NCI-H1930 (cell line): ENCODE data around the gene AXIN2.
A peak's percentile ranks its signal among the peaks of the same experiment; 100 is the strongest.

Experiments used
- DNase-seq, 2 experiments: peaks; one replicate each; lab custom pipeline; 2025; lab: John Stamatoyannopoulos, UW

The AXIN2 gene

DNA sequence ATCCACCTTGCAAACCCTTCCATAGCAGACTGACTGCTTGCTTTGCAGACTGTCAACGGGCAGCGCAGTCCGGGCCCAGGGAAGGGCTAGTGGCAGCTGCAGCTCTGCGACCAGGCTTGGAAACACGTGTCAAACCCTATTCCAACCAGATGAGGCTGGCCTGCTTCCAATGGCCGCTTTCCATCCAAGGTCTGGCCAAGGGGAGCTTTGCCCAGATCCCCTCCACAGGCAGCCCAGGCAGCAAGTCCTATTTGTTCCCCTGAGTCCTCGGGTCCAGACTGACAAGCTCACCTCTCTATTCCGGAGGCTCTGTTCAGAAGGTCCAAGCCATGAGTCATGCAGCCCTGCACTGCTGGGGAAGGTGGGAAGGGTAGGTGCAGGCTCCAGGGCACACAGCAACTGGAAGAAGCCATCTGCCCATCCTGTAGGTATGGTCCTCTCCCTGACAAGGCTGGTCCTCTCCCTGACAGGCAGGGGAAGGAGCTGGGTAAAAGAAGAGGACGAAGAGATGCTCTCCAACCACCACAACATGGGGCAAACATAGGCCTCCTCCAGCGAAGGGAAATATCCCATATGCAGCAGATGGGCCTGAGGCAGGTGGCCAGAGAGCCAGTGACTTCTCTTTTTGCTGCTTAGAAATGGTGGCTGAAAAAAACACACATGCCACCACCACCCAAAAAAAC, 22.6 kb upstream of the AXIN2 start:
- DNase-seq = no peak

DNA sequence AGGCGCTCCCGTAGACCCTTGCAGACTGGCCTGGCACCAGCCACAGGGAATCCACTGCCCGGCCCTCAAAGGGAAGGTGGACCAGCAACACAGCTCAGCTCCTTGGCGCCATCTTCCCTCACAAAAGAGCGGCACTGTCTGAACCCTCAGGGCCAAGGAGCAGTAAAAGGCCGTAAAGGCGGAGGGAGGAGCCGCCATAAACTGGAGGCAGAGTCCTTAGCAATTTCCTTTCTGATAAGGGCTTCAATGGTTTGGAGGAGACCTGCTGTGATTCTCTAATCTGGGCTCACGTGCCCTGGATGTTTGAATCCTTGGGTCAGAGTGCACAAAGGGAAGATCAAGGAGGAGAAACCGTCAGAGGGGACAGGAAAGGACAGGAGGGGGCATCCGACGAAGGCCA, 15.5 kb upstream of the AXIN2 start:
- no peak for DNase-seq

DNA sequence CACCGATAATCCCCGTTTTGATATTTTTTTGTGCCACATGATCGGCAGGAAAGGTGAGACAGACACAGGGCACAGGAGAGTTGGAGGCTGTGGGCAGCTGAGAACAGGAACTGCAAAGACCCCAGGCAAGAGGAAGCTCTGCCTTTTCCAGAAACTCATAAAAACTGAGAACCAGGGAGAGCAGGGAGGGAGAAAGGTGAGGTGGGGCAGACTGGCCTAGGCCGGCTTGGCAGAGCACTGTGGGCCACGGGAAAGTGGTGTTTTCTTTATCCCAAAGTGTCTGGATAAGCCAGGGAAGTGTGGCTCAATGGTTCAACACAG, 11.8 kb upstream of the AXIN2 start:
- no peak for DNase-seq

GRCh38 chr17:65572581-65573281, 11.3 kb upstream of the AXIN2 start:
- no peak for DNase-seq

DNA sequence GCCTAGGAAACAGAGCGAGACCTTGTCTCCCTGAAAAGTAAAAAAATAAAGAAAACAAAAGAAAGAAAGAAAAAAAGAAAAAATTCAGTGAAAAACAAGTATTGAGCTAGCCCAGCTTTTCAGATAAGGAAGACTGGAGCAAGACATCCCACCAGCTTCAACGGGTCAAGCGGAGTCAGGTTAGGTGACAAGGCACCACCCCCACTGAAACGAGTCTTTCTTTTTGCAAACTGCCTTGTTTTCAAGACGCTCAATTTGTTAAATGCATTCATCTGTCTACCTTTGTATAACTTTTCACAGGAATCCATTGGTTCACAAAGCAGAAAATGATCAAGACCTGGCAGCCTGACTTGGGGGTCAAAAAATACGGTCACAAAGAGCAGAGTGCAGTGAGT, 10.7 kb upstream of the AXIN2 start:
- no peak for DNase-seq

- no peak for DNase-seq
These were observed 7.5 kb upstream of the AXIN2 start for GRCh38 chr17:65568918-65569317.

DNA sequence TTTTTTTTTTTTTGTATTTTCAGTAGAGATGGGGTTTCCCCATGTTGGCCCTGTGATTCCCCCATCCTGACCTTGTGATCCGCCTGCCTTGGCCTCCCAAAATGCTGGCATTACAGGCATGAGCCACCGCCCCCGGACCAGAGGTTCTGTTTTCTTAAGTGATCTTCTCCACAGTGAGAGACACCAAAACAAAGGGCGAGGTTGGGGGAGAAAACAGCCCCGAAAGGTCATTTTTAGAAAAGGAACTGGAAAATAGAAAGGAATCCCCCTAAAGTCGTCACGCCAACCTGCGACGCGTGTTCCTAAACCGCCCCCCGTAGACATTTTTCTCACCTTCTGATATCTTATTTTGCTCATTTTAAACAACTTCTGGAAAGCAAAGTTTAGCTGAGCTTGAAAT, 6.1 kb upstream of the AXIN2 start:
- no peak for DNase-seq

- DNase-seq = no peak
These were observed 4.1 kb upstream of the AXIN2 start for GRCh38 chr17:65565559-65565958.

DNA sequence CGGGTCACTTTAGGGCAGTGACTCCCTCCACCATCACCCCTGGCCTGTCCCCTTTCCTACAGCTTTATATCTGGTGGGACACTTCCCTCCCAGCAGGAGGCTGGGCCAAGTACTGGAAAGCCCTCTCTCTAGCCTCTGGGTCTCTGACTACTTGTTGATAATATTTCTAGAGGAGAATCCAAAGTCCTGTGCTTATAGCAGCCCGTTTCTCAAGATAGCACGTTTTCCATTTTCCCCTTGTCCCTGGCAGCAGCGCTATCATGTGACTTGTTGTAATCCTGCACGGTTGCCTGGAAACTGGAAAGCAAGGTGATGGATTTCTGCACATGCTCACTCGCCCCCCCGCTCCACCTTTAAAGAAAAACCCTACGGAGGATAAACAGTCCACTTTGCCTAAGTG, 3.3 kb upstream of the AXIN2 start:
- no peak for DNase-seq

DNA sequence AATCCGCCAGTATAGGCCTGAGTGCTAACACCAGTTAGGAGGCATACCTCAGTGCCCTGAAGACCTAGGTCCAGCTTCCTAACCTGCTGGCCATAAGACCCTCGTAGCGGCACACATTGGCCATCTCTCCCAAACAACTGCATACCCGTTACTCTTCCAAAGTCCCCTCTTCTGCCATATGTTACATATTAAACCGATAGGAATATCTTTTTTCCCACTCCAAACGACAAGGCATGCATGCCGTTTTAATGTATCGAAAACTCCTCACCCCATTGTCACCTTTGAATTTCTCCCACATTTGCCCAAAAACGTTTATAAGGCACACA, 721 bp upstream of the AXIN2 start:
- no peak for DNase-seq

GRCh38 chr17:65560628-65561451, 608 bp downstream of the AXIN2 start:
- peak; percentile 35 to 44 for DNase-seq

DNA sequence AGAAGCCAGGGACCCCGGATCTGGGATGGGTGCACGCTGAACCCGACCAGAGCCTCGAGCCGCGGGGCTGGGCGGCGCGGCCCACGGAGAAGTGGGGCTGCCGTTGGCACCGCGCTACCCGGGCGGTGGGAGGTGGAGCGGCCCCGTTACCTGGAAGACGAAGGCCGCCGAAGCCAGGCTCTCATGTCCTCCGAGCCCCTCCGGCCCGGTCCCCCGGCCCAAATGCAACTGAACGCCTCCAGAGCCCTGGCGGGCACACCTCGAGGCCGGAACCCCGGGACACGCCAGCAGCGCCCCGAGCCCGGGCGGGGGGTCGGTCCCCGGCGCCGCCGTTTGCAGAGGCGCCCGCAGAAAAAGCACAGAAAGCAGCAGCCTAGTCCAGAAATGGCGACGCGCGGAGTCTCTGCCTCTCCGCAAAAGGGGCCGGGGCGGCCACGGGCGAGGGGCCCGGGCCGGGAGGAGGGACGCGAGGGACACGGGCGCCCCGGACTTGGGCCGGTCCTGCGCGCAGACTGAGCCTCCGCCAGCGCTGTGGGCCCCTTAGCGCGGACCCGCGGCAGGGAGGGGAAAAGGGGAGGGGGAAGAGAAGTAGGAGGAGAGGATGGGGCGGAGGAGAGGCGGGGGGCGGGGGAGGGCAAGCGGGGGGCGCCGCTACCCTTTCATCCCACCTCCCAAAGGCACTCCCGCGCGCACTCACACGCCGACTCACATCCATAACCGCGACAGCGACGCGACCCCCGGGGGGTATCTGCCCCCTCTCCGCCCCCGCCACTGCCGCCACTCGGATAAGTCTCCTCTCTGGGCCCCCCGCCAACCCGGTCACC, 1.4 kb downstream of the AXIN2 start:
- no peak for DNase-seq

- DNase-seq = no peak
These were observed 2.0 kb downstream of the AXIN2 start for GRCh38 chr17:65559461-65559803.

GRCh38 chr17:65558683-65559460, 2.6 kb downstream of the AXIN2 start:
- no peak for DNase-seq

DNA sequence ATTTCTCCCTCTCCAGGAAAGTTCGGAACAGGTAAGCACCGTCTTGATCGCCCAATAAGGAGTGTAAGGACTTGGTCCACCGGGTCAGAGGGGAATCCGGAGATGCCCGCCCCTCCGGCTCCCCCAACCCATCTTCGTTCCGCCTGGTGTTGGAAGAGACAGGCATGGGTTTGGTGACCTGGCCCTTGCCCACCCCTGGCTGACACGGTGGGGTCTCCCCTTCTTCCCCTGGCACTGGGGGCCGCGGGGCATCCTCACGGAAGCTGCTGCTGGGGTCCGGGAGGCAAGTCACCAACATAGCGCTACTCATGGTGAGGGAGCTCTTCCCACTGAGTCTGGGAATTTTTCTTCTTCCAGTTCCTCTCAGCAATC, 3.2 kb downstream of the AXIN2 start:
- DNase-seq = no peak

- no peak for DNase-seq
These were observed 3.8 kb downstream of the AXIN2 start for GRCh38 chr17:65557349-65558310.

DNA sequence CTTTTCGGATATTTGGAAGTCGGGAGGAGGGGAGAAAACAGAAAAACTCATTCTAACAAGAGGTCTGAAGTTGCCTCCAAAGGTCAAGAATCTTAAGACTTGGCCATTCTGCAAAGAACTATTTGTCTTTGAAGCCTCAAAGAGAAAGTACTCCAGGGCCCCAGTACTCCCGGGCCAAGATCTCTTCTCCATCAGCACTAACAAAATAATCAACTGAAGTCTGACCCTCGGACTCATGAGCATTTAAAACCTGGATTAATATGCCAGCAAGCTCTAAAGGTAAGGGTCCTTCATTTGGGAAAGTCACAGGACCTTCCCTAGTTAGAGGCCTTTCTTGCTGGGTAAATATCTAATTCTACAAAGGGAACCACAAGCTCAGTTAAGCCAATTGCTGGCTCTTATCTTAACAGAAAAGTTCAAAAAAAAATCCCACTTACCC, 4.5 kb downstream of the AXIN2 start:
- no peak for DNase-seq

DNA sequence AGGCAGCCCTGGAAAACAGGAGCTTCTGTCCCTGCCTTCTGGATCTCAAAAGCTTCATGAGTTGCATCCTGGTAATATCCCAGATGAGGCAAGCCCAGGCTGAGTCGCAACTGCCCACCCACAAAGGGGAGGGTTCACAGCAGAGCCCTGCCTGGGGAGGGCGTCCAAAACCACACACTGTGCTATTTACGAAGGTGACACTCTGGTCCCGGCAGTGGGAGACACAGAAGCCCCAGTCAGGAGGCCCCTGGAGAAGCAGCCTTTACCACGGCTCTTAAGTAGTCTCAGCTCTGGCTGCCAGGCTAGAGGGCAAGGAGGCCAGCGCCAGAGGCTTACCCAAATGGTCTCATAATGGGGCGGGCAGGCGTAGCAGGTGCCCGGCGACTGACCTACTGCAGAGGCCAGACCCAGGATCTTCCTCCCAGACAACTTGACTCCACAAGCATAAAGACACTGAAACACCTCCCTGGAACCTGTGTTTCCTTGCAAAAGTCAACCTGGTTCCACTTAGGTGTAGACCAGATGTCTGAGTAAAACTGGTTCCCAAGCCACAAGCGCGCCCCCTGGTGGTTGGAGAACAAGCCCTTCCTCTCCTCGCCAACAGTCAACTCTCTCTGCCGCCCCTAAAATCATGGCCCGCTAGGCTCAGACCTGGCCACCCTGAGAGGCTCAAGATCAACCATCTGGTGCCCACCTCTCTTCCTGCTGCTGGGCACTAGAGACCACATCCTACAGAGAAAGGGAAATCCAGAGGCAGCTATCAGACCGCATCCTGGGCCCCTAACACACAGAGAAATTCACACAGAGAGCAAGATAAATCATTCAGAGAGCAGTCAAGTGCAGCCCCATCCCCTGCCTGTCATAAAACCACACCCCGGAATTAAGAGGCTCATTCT, 5.2 kb downstream of the AXIN2 start:
- peak in 1 of 2 experiments; percentile 26 for DNase-seq

- DNase-seq = no peak
These were observed 6.8 kb downstream of the AXIN2 start for GRCh38 chr17:65554553-65555223.
